ENCODE measurements around the gene SYCE3.
"Not testable (repeated sequence)": the region's sequence is repeated elsewhere in the genome, so short reads cannot be mapped to it uniquely, and the experiment has no call there.

The SYCE3 gene

DNA sequence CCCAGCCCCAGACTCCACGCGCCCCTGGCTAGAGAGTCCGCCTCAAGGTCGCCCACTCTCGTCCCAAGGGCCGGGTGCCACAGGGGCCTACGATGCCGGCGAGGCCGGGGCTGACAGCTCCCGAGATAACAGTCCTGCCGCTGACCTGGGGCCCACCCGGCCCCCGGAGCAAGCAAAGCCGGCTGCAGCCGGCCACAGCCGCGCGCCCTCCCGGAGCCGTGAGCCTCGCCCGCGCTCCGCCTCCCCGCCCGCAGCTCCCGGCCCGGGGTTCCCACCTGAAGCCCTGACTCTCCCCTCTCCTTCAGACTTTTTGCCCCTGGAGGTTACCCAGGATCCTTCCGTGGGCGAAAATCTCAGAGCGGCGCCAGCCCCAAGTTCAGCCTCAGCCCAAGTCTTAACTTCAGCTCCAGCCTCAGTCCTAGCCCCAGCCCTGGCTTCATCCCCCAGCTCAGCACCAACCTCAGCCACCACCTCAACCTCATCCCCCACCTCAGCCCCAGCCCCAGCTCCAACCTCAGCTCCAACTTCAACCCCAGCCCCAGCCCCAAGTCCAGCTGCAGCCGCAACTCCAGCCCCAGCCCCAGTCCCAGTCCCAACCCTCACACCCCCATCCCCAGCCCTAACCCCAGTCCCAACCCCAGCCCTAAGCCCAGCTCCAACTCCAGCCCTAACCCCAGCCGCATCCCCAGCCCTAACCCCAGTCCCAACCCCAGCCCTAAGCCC lies 15.3 kb downstream of the SYCE3 start:
- DNase-seq (ENCODE audit: insufficient read length, low spot score) (no peak), FAIRE-seq (peak; percentile 47)
- TF ChIP-seq PAX5 (IDR thresholded peaks at IDR 0.05; ENCODE audit: insufficient read depth, low read length, severe bottlenecking) (no peak), POU2F2 (IDR thresholded peaks at IDR 0.05; ENCODE audit: low read depth, low read length) (no peak), POLR2AphosphoS5 (IDR thresholded peaks at IDR 0.05; ENCODE audit: low read depth, low read length) (no peak), POLR2A (IDR thresholded peaks at IDR 0.05; ENCODE audit: low read depth, low read length) (no peak), SPI1 (IDR thresholded peaks at IDR 0.05; ENCODE audit: low read depth, low read length) (no peak), TAF1 (IDR thresholded peaks at IDR 0.05; ENCODE audit: low read depth, low read length) (no peak)

DNA sequence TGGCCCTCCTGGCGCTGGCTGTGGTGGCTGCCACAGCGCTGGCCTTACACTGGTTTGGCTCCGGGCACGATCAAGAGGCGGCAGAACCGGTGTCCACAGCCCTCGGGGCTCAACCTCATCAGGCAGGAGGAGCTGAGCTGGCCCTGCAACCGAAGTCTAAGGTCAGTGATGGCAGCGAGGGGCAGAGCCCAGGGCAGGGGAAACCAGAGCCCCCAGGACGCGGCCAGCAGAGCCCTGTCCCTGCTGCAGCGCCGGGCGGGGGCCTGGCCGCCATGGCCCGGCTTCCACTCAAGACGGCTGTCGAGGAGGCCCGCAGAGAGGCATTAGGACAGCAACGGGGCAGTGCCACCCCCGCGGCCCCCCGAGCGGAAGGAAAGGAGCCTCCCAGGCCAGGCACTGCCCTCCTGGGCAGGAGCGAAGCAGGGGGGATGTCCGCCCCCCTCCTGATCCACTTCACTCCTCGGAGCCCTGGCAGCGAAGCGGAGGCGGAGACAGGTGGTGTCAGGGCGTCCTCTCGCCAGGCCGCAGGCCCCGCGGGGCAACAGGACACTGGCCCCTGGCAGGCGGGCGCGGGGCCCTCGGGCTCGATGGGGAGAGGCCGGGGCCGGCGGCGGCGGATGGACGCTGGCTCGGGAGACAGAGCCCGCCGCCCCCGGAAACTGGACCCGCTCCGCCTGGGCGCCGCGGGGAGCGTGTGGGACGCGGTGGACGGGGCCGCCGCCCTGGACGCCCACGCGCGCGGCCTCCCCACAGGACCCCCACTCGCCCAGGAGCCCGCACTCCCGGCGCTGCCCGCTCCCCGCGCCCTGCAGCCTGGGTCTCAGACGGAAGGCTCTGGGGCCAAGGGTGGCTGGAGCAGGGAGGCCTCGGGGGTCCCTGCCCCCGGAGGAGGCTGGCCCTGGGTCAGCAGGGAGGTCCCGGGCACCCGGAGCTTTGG lies 16.1 kb downstream of the SYCE3 start:
- TF ChIP-seq POLR2A (IDR thresholded peaks at IDR 0.05; ENCODE audit: low read depth, low read length) (no peak), TAF1 (IDR thresholded peaks at IDR 0.05; ENCODE audit: low read depth, low read length) (no peak), POU2F2 (IDR thresholded peaks at IDR 0.05; ENCODE audit: low read depth, low read length) (no peak), SPI1 (IDR thresholded peaks at IDR 0.05; ENCODE audit: low read depth, low read length) (no peak), POLR2AphosphoS5 (IDR thresholded peaks at IDR 0.05; ENCODE audit: low read depth, low read length) (no peak), PAX5 (IDR thresholded peaks at IDR 0.05; ENCODE audit: insufficient read depth, low read length, severe bottlenecking) (no peak)
- DNase-seq (ENCODE audit: insufficient read length, low spot score) (no peak), FAIRE-seq (no peak)

DNA sequence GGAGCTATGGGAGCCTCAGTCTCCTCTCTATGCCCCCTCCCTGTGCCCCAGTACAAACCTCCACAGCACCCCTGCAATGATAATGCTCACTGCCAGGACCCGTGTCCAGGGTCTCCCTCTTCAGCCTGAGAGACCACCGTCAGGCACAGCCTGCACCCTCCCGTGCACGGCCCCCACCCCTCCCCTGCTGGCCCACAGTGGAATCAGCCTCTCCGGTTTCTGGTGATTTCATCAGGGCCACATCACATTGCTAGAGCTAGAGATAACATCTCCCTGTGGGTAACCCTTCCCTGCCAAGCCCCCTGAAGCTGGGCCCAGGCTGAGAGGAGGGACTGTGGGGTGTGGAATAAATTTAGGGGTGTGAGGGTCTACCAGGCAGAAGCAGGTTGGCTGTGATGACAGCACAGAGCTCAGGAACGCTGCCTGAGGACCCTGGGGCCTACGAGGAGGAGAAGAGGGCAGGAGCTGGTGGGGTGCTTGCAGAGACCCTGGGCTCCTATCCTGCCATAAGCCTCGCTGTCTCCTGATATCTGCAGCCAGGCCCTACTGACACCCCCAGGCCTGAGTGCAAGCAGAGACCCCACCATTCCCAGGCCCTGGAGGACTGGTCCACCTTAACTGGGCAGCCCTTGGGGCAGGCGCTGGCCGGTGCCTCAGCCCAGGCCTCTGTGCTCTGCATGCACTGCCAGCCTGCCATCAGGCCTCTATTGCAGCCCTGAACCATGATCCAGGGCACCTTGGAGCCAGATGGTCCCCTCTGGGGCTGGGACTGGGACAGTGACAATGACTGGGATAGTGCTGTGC lies 17.0 kb downstream of the SYCE3 start, which contains the start of gene KLHDC7B:
Gene KLHDC7B (plus strand): TSS at position 378 of the 804 bp plus-strand sequence. CDS start 345 bp downstream, at position 723.
- TF ChIP-seq PAX5 (IDR thresholded peaks at IDR 0.05; ENCODE audit: insufficient read depth, low read length, severe bottlenecking) = no peak
- no peak for TF ChIP-seq POLR2A (IDR thresholded peaks at IDR 0.05; ENCODE audit: low read depth, low read length)
- TF ChIP-seq TAF1 (IDR thresholded peaks at IDR 0.05; ENCODE audit: low read depth, low read length) = no peak
- TF ChIP-seq SPI1 (IDR thresholded peaks at IDR 0.05; ENCODE audit: low read depth, low read length) = no peak
- TF ChIP-seq POU2F2 (IDR thresholded peaks at IDR 0.05; ENCODE audit: low read depth, low read length) = no peak
- no peak for TF ChIP-seq POLR2AphosphoS5 (IDR thresholded peaks at IDR 0.05; ENCODE audit: low read depth, low read length)
- DNase-seq (ENCODE audit: insufficient read length, low spot score) (no peak), FAIRE-seq (no peak)

DNA sequence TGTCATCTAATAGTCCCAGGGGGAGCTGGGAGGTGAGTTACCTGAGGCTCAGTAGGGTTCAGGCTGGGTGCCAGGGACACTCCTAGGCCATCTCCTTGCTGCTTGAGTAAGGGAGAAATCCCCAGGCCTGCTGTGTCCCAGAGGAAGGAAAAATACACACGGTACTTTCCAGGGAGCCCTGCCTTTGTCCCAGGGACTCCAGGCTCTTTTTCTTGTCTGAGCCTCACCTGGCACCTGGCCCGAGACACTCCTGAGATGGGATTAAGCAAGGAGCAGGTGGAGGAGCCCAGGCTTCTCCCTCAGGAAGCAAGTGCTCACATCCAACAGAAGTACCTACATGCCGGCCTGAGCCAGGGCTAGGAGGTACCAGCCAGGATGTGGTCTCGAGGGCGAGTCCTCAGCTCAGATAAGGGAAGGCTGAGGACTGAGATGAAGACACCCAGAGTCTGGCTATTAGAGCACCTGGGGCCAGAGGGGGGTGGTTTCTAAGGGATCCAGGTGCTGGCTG lies 17.9 kb downstream of the SYCE3 start:
- no peak for TF ChIP-seq TAF1 (IDR thresholded peaks at IDR 0.05; ENCODE audit: low read depth, low read length)
- no peak for TF ChIP-seq SPI1 (IDR thresholded peaks at IDR 0.05; ENCODE audit: low read depth, low read length)
- no peak for TF ChIP-seq POLR2AphosphoS5 (IDR thresholded peaks at IDR 0.05; ENCODE audit: low read depth, low read length)
- TF ChIP-seq PAX5 (IDR thresholded peaks at IDR 0.05; ENCODE audit: insufficient read depth, low read length, severe bottlenecking) = no peak
- TF ChIP-seq POU2F2 (IDR thresholded peaks at IDR 0.05; ENCODE audit: low read depth, low read length) = no peak
- TF ChIP-seq POLR2A (IDR thresholded peaks at IDR 0.05; ENCODE audit: low read depth, low read length) = no peak
- DNase-seq (ENCODE audit: insufficient read length, low spot score) = no peak
- peak; percentile 28 for FAIRE-seq

DNA sequence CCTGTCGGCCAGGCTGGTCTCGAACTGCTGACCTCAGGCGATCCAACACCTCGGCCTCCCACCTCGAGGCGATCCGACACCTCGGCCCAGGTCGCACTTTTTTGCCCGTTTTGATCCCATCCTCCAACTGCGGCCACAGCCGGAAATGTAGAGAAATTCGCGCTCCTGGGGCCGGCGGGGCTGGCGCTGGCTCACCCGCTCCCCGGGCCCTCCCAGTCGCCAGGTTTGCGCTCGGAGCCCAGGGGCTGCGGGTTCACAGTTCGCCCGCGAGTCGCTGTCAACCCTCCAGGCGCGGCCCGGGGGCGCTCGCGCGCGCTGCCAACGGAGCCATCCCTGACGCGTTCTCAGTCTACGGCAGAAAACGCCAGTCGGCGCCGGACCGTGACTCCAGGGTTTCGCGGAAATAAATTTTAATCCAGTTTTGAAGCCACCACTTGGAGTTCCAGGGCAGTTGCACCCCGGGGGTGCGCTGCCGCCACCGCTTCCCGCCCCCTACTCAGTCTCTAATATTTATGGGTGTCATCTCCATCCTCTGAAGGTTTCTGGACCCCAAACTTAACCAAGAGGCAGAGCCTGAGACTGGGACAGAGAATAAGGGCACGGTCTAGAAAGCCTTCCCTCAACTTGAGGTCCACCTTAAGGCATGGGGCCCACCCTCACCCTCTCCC lies 18.5 kb downstream of the SYCE3 start:
- TF ChIP-seq PAX5 (IDR thresholded peaks at IDR 0.05; ENCODE audit: insufficient read depth, low read length, severe bottlenecking) = peak; percentile 77
- no peak for TF ChIP-seq SPI1 (IDR thresholded peaks at IDR 0.05; ENCODE audit: low read depth, low read length)
- peak; percentile 88 for FAIRE-seq
- peak; percentile 80 for DNase-seq (ENCODE audit: insufficient read length, low spot score)

DNA sequence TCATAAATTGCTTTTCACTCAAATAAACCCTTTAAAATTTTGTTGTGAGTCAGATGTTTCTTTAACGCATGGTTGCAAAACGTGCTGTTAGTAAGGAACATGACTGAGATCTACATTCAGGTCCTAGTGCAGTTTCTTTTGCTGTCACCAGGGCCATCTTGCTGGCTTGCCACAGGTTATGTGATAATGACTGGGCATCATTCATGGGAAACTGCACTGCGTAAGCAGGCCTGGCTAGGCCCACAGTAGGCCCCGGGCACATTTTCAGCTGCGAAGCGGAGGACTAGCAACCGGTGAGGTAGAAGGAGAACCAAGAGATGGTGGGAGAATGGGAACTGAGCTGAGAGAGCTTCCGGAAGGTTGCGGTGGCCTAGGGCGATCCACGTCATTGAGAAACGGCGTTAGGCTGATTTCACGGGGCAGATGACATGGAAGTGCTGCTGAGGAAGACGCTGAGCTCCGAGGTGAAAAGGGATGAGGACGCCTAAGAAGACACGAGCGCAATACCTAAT lies 20.2 kb downstream of the SYCE3 start:
- FAIRE-seq (peak; percentile 97), DNase-seq (ENCODE audit: insufficient read length, low spot score) (no peak)
- TF ChIP-seq POLR2A (IDR thresholded peaks at IDR 0.05; ENCODE audit: low read depth, low read length) = peak; percentile 15; the same call in 1 of the 2 replicates
- TF ChIP-seq POLR2AphosphoS5 (IDR thresholded peaks at IDR 0.05; ENCODE audit: low read depth, low read length) = peak; percentile 51; the same call in 1 of the 2 replicates
- TF ChIP-seq SPI1 (IDR thresholded peaks at IDR 0.05; ENCODE audit: low read depth, low read length) = no peak
- TF ChIP-seq TAF1 (IDR thresholded peaks at IDR 0.05; ENCODE audit: low read depth, low read length) = no peak
- TF ChIP-seq POU2F2 (IDR thresholded peaks at IDR 0.05; ENCODE audit: low read depth, low read length) = 0 out of 2 replicates have a peak, but pooled peaks have one; percentile 34
- TF ChIP-seq PAX5 (IDR thresholded peaks at IDR 0.05; ENCODE audit: insufficient read depth, low read length, severe bottlenecking) = no peak

DNA sequence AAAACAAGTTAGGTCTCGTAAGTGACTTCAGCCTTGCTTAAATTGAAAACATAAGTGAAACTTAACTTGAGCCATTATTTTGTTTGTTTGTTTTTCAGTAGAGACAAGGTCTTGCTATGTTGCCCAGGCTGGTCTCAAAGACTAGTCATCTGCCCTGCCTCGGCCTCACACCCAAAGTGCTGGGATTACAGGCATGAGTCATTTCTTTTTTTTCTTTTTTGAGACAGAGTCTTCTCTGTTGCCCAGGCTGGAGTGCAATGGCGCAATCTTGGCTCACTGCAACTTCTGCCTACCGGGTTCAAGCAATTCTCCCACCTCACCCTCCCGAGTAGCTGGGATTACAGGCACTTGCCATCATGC lies 21.1 kb downstream of the SYCE3 start:
- DNase-seq (ENCODE audit: insufficient read length, low spot score) = not testable (repeated sequence)
- peak; percentile 82 for FAIRE-seq

DNA sequence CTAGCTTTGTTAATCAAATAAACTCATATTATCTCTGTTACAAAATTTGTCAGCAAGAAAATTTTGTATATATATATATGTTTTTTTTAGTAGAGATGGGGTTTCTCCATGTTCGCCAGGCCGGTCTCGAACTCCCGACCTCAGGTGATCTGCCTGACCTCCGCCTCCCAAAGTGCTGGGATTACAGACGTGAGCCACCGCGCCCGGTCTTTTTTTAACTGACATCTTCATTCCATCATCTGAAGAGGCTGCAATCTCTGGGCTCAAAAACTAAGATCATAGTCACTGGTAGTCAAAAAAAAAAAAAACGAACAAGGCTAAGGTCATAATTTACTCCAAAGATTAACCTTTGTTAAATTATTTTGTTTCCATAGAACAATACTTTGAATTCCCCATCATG lies 22.3 kb downstream of the SYCE3 start:
- FAIRE-seq = no peak
- no peak for DNase-seq (ENCODE audit: insufficient read length, low spot score)

DNA sequence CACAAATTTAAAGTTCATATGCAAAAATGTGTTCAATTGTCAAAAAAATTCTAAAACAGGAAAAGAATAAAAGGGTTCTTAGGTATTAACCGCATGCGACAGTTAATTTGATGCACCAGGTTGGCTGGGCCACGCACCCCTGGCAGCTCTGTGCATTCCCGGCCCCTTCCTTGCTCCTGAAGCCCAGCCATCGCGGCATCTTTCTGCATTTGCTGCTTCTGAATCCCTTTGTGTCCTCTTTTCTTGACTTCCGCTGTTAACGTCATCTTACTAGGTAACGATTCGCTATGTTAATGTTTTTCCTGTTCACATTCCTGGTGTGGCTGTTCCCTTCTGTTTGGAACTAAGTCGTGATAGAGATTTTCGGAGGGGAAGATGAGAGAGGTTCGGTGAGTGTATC lies 25.0 kb downstream of the SYCE3 start:
- no peak for FAIRE-seq
- no peak for TF ChIP-seq SPI1 (IDR thresholded peaks at IDR 0.05; ENCODE audit: low read depth, low read length)
- TF ChIP-seq POLR2AphosphoS5 (IDR thresholded peaks at IDR 0.05; ENCODE audit: low read depth, low read length) = no peak
- no peak for TF ChIP-seq PAX5 (IDR thresholded peaks at IDR 0.05; ENCODE audit: insufficient read depth, low read length, severe bottlenecking)
- no peak for TF ChIP-seq TAF1 (IDR thresholded peaks at IDR 0.05; ENCODE audit: low read depth, low read length)
- no peak for TF ChIP-seq POLR2A (IDR thresholded peaks at IDR 0.05; ENCODE audit: low read depth, low read length)
- no peak for TF ChIP-seq POU2F2 (IDR thresholded peaks at IDR 0.05; ENCODE audit: low read depth, low read length)
- DNase-seq (ENCODE audit: insufficient read length, low spot score) = no peak

More for the DNA sequence above, 22.3 kb downstream of the SYCE3 start:
- TF ChIP-seq POLR2AphosphoS5 (IDR thresholded peaks at IDR 0.05; ENCODE audit: low read depth, low read length) = no peak
